NK-92 (cell line): ENCODE measurements around the gene NOD1.
"Not testable (repeated sequence)": the region's sequence is repeated elsewhere in the genome, so short reads cannot be mapped to it uniquely, and the experiment has no call there.

Source experiments
- DNase-seq: peaks from one replicate; lab custom pipeline; 2025; ENCODE audit not compliant: unreplicated experiment; lab: John Stamatoyannopoulos, UW

The NOD1 gene

GRCh38 chr7:30423788-30424505 is 54.6 kb downstream of the NOD1 start:
- DNase-seq = no peak

DNA sequence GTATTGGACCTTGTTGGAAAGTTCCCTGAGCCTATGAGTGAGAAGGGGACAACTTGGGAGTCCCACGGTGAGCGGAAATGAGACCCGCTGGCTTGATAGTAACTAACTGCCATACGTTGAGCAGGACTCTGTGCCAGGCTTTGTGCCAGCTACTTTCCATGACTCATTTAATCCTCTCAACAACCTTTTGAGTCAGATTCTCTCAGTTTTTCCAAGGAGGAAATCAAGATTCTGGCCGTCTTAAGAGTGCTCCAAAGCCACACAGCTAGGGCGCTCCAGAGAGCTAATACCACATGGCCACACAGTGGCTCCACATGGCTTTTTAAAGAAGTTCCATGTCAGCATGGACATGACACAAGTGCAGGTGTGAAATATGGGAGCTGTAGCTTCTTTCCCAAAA is 55.7 kb downstream of the NOD1 start:
- no peak for DNase-seq

DNA sequence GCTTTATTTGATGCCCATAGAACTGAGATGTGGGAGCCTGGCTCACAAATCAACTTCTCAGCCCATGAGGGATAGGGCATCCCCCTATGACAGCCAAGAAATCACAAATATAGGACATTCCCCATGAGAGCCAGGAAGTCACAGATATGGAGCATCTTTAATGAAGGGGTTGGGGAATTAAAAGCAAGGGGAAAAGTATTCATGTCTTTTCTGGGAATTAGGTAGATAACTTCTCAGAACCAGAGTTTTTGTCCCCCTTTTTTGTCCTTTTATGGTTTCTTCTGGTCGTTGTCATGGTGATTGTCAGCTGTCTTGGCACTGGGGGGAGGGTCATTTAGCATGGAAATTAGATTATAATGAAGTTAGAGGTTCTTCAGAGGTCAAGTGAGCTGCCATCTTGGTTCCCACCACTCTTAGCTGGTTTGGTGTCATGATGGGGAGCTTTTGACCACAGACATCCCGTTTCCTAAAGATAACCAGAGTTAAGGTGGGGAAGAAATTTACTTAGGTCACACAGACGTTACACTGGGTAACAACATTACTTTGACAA is 56.9 kb downstream of the NOD1 start:
- DNase-seq = no peak

GRCh38 chr7:30420662-30421061 is 57.9 kb downstream of the NOD1 start:
- DNase-seq = no peak

GRCh38 chr7:30420080-30420479 is 58.5 kb downstream of the NOD1 start:
- DNase-seq = not testable (repeated sequence)

DNA sequence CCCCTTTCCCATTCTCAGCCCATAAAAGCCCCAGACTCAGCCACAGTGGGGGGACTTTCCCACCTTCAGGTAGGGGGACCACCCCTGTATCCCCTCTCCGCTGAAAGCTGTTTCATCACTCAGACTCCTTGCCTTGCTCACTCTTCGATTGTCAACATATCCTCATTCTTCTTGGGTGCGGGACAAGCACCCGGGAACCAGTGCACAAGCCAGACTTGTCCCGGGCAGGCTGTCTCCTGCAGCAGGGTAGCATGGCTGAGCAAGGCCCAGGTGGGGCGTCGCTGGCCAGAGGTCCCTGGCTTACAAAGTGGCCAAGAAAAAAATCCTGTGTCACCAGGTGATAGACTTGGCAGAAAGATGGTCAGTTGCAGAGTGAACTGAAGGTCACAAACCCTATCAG is 64.7 kb downstream of the NOD1 start:
- DNase-seq = no peak

DNA sequence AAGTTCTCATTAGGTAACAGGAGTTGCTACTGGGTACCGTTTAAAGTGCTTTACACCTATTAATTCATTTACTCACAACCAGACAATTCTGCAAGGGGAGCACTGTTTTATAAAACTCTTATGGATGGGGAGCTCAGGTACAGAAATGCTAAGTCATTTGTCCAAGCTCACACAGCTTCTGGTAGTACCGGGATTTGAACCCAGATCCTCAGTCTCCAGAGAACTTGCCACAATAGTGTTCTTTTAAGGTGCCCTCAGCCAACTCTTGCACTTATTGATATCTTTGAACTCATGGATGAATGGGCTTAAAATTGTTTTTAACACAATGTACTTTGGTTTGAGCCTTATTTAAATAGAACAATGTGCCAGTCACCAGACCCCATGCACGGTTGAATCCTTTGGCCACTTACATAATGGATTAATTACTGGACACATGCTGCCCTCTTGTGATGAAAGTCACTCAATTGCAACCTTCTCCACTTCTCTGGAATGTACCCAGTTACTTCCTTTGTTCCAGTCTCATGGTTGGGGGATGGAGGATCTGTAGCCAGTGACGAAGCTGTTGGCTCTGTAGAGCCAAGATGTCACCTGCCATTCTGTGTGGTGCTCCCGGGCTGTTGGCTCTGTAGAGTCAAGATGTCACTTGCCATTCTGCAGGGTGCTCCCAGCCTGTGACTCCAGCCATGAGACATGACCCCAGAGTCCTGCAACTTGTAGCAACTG is 65.6 kb downstream of the NOD1 start:
- no peak for DNase-seq

DNA sequence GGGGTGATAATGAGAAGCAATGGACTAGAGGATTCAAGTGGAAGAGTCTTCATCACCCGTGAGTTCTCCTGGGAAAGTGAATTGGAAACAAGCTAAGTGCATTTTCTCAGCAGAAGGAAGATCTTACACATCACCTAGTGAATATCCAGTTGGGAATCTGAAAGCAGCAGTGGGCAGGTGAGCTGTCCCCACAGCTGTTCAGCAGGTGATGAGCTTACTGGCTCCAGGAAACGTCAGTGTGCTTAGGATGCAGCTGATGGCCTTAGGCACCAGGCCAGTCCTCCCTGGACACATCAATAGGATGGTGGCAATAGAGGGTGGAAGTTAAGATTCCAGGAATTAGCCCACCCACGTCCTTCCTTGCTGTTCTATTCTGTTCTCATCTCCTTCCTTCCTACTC is 66.7 kb downstream of the NOD1 start:
- DNase-seq = no peak

DNA sequence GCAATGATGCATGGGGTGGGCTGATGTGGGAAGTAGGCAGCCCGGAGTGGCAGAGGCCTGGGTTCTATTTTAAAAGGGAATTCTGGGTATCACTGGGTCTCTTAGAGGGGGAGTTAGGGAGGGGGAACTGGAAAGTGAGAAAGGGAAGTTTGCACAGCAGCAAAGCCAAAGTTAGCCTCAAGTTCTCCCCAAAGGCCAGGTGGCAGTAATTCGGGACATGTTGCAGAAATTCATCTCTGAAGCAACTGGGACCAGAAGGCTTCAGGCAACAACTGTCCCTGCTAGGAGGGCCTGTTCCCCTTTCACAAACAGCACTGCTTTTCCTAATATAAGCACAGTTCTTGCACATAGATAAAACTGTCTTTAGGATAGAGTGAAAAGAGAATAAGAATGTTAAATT is 67.4 kb downstream of the NOD1 start:
- DNase-seq = no peak

GRCh38 chr7:30406664-30407425 is 71.7 kb downstream of the NOD1 start:
- no peak for DNase-seq

DNA sequence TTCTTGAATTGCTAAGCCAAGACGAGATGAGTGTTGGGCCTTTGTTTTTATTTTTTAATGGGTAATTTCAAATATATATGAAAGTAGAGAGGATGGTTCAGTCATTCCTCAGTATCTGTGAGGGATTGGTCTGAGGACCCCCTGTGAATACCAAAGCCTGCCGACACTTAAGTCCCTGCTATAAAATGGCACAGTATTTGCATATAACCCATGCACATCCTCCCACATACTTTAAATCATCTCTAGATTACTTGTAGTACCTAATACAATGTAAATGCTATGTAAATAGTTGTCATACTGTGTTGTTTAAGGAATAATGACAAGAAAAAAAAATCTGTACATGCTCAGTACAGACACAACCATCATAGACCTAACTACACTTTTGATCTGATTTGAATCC is 73.4 kb downstream of the NOD1 start:
- DNase-seq = no peak

GRCh38 chr7:30403477-30403876 is 75.1 kb downstream of the NOD1 start:
- DNase-seq = no peak

DNA sequence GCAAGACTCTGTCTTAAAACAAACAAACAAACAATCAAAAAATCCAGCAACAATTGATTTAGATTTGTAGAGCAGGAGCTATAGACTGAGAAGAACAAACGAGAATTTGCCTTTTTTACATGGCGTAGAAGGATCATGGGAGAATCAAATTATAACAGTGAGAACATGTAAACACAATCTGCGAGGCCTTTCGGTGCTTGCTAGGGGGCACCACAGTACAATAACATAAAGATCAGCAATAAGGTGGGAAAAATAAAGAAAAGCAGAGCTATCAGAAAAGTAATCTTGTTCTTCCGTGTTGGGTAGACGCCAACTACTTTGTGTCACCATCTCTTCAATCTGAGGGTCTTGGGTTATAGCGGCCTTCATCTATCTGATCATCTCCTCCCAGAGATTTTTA is 82.2 kb downstream of the NOD1 start:
- DNase-seq = no peak

GRCh38 chr7:30395676-30396075 is 82.9 kb downstream of the NOD1 start:
- DNase-seq = no peak

GRCh38 chr7:30391806-30392205 is 86.8 kb downstream of the NOD1 start:
- DNase-seq = no peak

- no peak for DNase-seq
Measured at GRCh38 chr7:30390736-30391636, 87.6 kb downstream of the NOD1 start.

DNA sequence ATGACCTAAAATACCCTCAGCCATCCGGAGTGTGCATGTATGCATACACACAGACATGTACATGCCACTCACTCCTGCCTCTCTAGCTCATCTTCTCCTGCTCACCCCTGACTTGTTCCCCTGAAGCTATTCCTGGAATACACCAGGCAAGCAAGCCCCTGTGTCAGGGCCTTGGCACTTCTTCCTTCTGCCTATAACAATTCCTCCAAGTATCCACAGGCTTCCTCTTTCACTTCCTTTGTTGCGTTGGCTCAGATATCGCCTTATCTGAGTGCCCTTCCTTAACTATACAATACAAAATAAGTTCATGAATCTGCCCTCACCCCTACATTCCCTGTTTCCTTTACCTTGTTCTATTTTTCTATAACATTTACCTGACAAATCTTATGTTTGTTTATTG is 88.8 kb downstream of the NOD1 start:
- no peak for DNase-seq

- no peak for DNase-seq
Measured at GRCh38 chr7:30382607-30383006, 96.0 kb downstream of the NOD1 start.

DNA sequence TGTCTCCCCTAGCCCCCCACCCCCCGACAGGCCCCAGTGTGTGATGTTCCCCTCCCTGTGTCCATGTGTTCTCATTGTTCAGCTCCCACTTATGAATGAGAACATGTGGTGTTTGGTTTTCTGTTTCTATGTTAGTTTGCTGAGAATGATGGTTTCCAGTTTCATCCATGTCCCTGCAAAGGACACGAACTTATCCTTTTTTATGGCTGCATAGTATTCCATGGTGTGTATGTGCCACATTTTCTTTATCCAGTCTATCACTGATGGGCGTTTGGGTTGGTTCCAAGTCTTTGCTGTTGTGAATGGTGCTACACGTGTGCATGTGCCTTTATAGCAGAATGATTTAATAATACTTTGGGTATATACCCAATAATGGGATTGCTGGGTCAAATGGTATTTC is 97.8 kb downstream of the NOD1 start:
- not testable (repeated sequence) for DNase-seq

DNA sequence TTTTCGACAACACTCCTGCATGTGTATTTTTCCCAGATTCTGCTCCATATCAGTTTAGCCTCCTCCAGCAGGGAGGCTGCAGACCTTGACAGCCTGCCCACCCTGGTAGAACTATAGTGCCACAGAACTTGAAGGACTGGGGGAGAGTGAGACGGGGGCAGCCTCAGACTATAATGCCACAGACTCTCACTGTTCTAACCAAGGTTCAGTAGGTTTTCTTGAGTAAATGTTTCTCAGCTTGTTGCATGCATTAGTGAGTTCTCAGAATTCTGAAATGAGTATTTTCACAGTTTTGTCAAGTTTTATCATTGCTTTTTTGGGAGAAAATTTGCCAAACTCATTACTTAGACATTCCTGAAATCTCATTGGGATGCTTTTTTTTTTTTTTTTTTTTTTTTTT is 98.3 kb downstream of the NOD1 start:
- DNase-seq = no peak

GRCh38 chr7:30379741-30380140 is 98.8 kb downstream of the NOD1 start:
- no peak for DNase-seq
